Measurements from ENCODE around the gene ZDHHC8. TPM values are rescaled to one million over a fixed set of nuclear protein-coding genes. Genes with fewer than 3 reads are reported as not detected.
A peak's percentile ranks its signal among the peaks of the same experiment; 100 is the strongest.

Gene ZDHHC8
- total RNA-seq, 2 donors from 2014 or later = 20.0 to 21.4 TPM

DNA sequence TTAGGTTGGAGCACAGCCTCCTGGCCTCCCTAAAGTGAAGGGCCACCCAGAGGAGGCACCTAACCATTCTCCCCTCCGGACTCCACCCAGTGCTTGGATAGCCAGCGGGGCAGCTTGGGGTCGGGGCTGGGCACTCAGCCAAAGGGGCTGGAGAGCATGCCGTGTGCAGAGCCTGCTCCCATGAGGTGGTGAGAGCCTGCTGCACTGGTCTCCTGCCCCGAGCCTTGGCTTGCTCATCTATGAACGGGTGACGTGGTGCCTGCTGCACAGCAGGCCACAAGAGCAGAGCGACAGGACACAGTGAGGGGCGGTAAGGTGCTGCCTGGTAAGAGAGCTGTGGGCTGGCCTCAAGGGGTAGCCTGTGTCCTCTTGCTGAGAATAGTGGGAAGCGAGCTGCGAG lies 33.3 kb downstream of the ZDHHC8 start:
- DNase-seq = no peak
- no peak overlapping the region for H3K4me3 ChIP-seq
- no peaks in the 10 kb centered on the region for H3K4me1 ChIP-seq
- no peak overlapping the region for H3K27ac ChIP-seq
- no peaks in the 10 kb centered on the region for H3K9me3 ChIP-seq
- no peaks in the 10 kb centered on the region for H3K27me3 ChIP-seq
- ATAC-seq = no peak
- intact Hi-C loops (cut with DNase I) = no loop called here
- no peaks in the 10 kb centered on the region for H3K36me3 ChIP-seq (replicated peaks in 1 of 2; ENCODE audit: insufficient read depth in 1 of 2, low read depth in 2 of 2)
- TF ChIP-seq POLR2A (IDR thresholded peaks at IDR 0.05) = no peak
- TF ChIP-seq, protein P1, sequence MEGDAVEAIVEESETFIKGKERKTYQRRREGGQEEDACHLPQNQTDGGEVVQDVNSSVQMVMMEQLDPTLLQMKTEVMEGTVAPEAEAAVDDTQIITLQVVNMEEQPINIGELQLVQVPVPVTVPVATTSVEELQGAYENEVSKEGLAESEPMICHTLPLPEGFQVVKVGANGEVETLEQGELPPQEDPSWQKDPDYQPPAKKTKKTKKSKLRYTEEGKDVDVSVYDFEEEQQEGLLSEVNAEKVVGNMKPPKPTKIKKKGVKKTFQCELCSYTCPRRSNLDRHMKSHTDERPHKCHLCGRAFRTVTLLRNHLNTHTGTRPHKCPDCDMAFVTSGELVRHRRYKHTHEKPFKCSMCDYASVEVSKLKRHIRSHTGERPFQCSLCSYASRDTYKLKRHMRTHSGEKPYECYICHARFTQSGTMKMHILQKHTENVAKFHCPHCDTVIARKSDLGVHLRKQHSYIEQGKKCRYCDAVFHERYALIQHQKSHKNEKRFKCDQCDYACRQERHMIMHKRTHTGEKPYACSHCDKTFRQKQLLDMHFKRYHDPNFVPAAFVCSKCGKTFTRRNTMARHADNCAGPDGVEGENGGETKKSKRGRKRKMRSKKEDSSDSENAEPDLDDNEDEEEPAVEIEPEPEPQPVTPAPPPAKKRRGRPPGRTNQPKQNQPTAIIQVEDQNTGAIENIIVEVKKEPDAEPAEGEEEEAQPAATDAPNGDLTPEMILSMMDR (IDR thresholded peaks at IDR 0.05) = no peak
- WGBS, 2 donors = 66 to 74% methylated on average over 8 to 10 of the region's 11 CpGs

DNA sequence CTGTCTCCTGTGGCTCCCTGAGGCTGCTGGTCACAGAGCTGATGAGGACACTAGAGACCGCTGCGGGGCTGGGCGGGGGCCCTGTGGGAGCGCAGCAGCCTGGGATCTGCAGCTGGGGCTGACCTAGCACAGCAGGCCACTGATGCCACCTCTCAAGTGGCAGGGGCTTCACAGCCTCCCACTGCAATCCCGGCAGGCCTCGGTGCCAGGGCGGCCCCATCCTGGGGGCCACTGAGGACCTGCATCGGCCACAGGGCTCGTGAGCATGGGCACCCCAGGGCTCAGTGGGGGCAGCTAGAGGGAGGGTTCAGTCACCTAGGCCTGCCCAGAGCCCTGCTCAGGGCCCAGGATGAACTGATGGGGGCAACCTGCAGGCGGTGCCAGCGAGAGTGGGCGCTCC lies 33.8 kb downstream of the ZDHHC8 start:
- intact Hi-C loops (cut with DNase I) = no loop called here
- no peak for ATAC-seq
- no peaks in the 10 kb centered on the region for H3K36me3 ChIP-seq (replicated peaks in 1 of 2; ENCODE audit: insufficient read depth in 1 of 2, low read depth in 2 of 2)
- no peaks in the 10 kb centered on the region for H3K9me3 ChIP-seq
- no peaks in the 10 kb centered on the region for H3K27me3 ChIP-seq
- no peak for DNase-seq
- H3K4me1 ChIP-seq = no peaks in the 10 kb centered on the region
- whole genome bisulfite sequencing, 2 donors = 80 to 88% methylated on average over 1 to 7 of the region's 12 CpGs
- no peak for TF ChIP-seq POLR2A (IDR thresholded peaks at IDR 0.05)
- TF ChIP-seq, protein P1 (IDR thresholded peaks at IDR 0.05) = no peak
- H3K4me3 ChIP-seq = no peak overlapping the region
- no peak overlapping the region for H3K27ac ChIP-seq

DNA sequence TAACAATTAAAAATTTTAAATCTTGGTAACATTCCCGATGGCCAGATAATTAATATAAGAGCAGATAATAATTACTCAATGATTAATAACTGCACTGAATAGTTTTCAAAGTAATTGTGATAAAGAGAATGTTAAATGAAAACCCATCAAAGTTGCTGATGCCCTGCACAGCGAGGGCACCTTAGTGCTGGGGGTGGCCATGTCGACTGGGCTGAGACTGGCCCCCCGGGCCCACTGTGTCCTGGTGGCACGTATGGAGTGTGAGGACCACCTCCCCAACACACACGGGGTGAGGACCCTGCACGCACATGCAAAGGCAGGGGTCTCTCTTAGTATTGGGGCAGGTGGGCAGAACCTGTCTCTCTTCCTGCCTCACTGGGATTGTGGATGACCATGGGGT lies 34.3 kb downstream of the ZDHHC8 start:
- intact Hi-C loops (cut with DNase I) = no loop called here
- WGBS, 2 donors = 59 to 60% methylated on average over 7 of the region's 7 CpGs

DNA sequence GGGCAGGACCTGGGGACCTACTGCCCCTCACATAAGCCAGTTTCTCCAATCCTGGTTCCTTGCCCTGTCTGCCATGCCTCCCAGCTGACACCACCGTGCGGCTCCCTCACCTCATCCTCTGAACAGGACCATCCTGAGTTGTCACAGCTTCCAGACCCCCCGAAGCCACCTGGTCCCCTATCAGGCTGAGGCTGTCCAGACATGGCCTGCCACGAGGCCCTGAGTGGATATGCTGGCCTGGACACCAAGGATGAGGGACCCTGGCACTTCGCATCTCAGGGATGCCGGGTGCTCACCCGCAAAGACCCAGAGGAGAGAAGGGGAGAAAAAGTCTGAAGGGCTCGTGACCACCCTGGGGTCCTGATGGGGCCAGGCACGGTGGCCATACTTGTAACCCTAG lies 35.1 kb downstream of the ZDHHC8 start:
- no peaks in the 10 kb centered on the region for H3K27me3 ChIP-seq
- H3K9me3 ChIP-seq = no peaks in the 10 kb centered on the region
- H3K4me3 ChIP-seq = no peak overlapping the region
- no peaks in the 10 kb centered on the region for H3K36me3 ChIP-seq (replicated peaks in 1 of 2; ENCODE audit: insufficient read depth in 1 of 2, low read depth in 2 of 2)
- no peak overlapping the region for H3K27ac ChIP-seq
- no peaks in the 10 kb centered on the region for H3K4me1 ChIP-seq
- intact Hi-C loops (cut with DNase I) = no loop called here
- ATAC-seq (no peak), DNase-seq (no peak)
- TF ChIP-seq POLR2A (IDR thresholded peaks at IDR 0.05) = no peak
- TF ChIP-seq, protein P1 (IDR thresholded peaks at IDR 0.05) = no peak
- 84 to 86% methylated on average over 4 to 9 of the region's 9 CpGs for WGBS, 2 donors

More for the DNA sequence above, 34.3 kb downstream of the ZDHHC8 start:
- Histone ChIP-seq H3K4me1 (no peaks in the 10 kb centered on the region), H3K27me3 (no peaks in the 10 kb centered on the region), H3K36me3 (replicated peaks in 1 of 2; ENCODE audit: insufficient read depth in 1 of 2, low read depth in 2 of 2) (no peaks in the 10 kb centered on the region), H3K4me3 (no peak overlapping the region), H3K27ac (no peak overlapping the region), H3K9me3 (no peaks in the 10 kb centered on the region)
- DNase-seq = no peak
- ATAC-seq = no peak
- TF ChIP-seq, protein P1 (IDR thresholded peaks at IDR 0.05) = no peak
- no peak for TF ChIP-seq POLR2A (IDR thresholded peaks at IDR 0.05)

DNA sequence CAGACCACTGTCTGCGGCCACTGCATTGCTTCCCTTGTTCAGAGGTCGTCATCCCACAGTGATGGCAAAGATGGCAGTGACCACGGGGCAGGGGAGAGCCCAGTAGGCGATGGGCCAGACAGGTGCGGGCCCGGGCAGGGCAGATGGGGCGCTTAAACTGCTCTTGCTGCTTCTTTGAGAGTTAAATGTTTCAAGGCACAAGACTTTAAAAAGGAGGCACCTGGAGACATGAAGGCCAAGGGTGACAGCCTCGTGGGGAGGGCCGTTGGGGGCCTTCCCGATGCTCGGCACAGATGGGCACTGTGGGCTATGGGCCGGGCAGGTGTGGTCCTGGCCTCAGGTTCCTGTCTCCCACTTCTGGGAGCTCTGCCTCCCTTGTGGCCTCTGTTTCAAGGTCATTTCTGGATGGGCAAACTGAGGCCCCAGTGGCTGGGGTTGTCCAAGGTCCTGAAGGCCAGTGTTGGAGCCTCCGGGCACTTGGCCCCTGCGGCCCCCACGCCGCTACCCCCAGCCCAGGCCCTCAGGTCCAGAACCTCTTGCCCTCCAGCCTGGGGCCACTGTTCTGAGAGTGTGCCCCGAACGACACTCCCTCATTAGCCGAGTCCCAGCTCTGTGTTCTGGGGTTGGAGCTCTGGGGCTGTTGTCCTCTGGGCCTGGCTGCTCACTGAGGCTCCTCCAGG lies 36.2 kb downstream of the ZDHHC8 start:
- peak; percentile 12 for ATAC-seq
- TF ChIP-seq POLR2A (IDR thresholded peaks at IDR 0.05) = no peak
- TF ChIP-seq, protein P1 (IDR thresholded peaks at IDR 0.05) = no peak
- Histone ChIP-seq H3K4me3 (no peak overlapping the region), H3K27ac (no peak overlapping the region), H3K36me3 (replicated peaks in 1 of 2; ENCODE audit: insufficient read depth in 1 of 2, low read depth in 2 of 2) (no peaks in the 10 kb centered on the region), H3K4me1 (no peaks in the 10 kb centered on the region), H3K27me3 (no peaks in the 10 kb centered on the region), H3K9me3 (no peaks in the 10 kb centered on the region)
- DNase-seq = no peak
- intact Hi-C loops (cut with DNase I) = no loop called here
- 80 to 85% methylated on average over 9 to 18 of the region's 19 CpGs for WGBS, 2 donors
